Breast epithelium (tissue), 4 donors: ENCODE results near the gene NTN4. TPM values are rescaled to one million over a fixed set of nuclear protein-coding genes. Genes with fewer than 3 reads are reported as not detected.

Experiments used
- DNase-seq, 2 donors: peaks; one replicate each; pipeline ENCODE4 v3.0.0-alpha.2; 2019; ENCODE audit warnings: low spot score in 2 of 2
- H3K27ac ChIP-seq, 2 donors: fragments of 200-600 bp; sonication (generic) in 1 of 2; one replicate each; pipeline ENCODE4 v1.5.1; 2016 to 2019; ENCODE audit warnings: mild to moderate bottlenecking in 1 of 2
- H3K27me3 ChIP-seq, 2 donors: fragments of 200-600 bp; sonication (generic) in 1 of 2; one replicate each; pipeline versions ENCODE4 v1.5.1 to v1.6.0; 2017 to 2019; ENCODE audit warnings: control low read depth in 1 of 2, mild to moderate bottlenecking in 1 of 2
- H3K36me3 ChIP-seq: fragments of 200-600 bp; one replicate; pipeline ENCODE4 v1.5.1; 2019
- H3K4me1 ChIP-seq, 2 donors: fragments of 200-600 bp; sonication (generic); one replicate each; pipeline ENCODE4 v1.5.1; 2016 to 2019; ENCODE audit warnings: control low read depth in 1 of 2
- H3K4me3 ChIP-seq, 3 donors: fragments of 200-600 bp; sonication (generic); 1 replicate in 2 of 3; 2 replicates in 1 of 3; pipeline ENCODE4 v1.5.1; 2016 to 2019; ENCODE audit warnings: mild to moderate bottlenecking in 3 of 3, moderate library complexity in 2 of 3
- H3K9me3 ChIP-seq, 2 donors: fragments of 200-600 bp; sonication (generic) in 1 of 2; one replicate each; pipeline ENCODE4 v1.5.1; 2016 to 2019; ENCODE audit warnings: control low read depth in 1 of 2
- POLR2A ChIP-seq: fragments of 450-650 bp; IDR thresholded peaks from one replicate; pipeline ENCODE4 v1.6.1; 2016; ENCODE audit warnings: antibody characterized with exemption, mild to moderate bottlenecking, moderate library complexity
- POLR2AphosphoS5 ChIP-seq, 3 donors: sonication (generic); formaldehyde crosslinking; IDR thresholded peaks; one replicate each; pipeline ENCODE4 v1.6.1; 2017; ENCODE audit warnings: antibody characterized with exemption in 3 of 3
- intact Hi-C: fragments of 100-400 bp; cut with DNase I; formaldehyde crosslinking; loops from one replicate; pipeline ENCODE4 v1.15.1; 2023; ENCODE audit warnings: low total_unique reads
- total RNA-seq, 3 donors: library from RNA; depleted of rRNA; stranded (reverse); fragments of >200 nt; gene quantifications; one replicate each; pipeline ENCODE4 v1.1.0, GENCODE V29; 2016
- TF ChIP-seq, protein P1 (sequence below), 3 donors: fragments of 450-650 bp; IDR thresholded peaks; one replicate each; pipeline ENCODE4 v1.5.1; 2016 to 2017; ENCODE audit warnings: antibody characterized with exemption in 3 of 3, mild to moderate bottlenecking in 3 of 3, moderate library complexity in 3 of 3

NTN4 gene
- total RNA-seq, 3 donors from 2014 or later = 27.4 to 188 (median 110) TPM

DNA sequence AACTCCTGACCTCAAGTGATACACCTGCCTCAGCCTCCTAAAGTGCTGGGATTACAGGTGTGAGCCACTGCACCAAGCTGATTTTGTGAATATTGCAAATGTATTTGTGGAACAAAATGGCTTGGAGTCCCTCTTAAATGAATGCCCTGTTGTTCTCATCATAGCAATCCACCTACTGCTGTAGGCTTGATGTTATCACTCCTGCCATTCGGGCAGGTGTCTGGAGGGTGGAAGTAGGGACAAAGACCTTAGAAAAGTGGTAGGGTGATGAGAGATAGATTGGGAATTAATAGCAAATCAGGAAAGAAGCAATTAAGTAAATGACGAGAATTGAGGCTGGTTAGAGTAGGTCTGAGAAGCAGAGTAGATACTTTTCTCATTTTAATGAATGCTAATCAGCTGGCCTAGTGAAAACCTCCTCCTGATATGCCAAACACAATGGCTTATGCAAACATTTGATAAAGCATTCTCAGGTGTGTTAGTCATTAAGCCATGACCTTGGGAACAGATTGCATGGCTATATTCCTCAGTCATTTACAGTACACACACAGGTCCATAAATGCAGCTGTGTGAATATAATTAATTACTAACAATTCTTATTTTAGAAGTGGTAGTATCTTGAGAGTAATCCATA is 178.8 kb downstream of the NTN4 start:
- Histone ChIP-seq H3K27ac (no peak overlapping the region), H3K4me3 (no peak overlapping the region), H3K27me3 (no peaks in the 10 kb centered on the region), H3K9me3 (no peaks in the 10 kb centered on the region), H3K4me1 (no peaks in the 10 kb centered on the region), H3K36me3 (no peaks in the 10 kb centered on the region)
- no peak for DNase-seq
- TF ChIP-seq POLR2A = no peak
- intact Hi-C loops = no loop called here

DNA sequence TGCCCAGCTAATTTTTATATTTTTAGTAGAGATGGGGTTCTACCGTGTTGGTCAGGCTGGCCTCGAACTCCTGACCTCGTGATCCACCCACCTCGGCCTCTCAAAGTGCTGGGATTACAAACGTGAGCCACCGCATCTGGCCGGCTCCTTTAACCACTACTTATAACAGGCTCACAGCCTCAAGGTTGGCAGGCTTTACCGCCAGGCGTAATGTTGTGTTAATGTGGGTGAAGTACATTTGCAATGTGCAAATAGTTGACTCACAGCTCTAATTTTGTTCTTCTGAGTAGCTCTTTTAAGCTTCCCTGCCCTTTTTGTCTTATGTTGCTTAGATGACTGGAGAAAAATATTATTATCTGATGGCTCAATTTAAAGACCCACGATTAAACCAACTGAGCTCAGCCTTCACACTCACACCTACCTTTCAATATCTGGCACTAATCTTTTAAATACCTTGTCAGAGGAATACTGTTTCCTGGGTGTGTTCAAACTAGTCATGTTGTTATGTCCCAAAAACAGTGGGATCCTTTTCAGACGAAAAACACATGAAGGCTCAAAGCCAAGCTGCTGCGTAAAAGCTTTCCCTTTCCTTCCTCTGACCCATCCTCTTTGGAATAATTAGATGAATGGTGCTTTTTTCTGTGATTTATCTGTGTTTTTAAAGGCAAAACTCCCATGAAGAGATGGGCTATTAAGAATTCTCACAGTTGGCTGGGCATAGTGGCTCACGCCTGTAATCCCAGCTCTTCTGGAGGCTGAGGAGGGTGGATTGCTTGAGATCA is 182.1 kb downstream of the NTN4 start:
- Histone ChIP-seq H3K27ac (peak overlapping the region; percentile 52 to 68), H3K27me3 (no peaks in the 10 kb centered on the region), H3K9me3 (no peaks in the 10 kb centered on the region), H3K4me3 (no peak overlapping the region), H3K36me3 (no peaks in the 10 kb centered on the region), H3K4me1 (no peaks in the 10 kb centered on the region)
- TF ChIP-seq POLR2AphosphoS5 (IDR thresholded peaks at IDR 0.05) (no peak), POLR2A (no peak)
- TF ChIP-seq, protein P1, sequence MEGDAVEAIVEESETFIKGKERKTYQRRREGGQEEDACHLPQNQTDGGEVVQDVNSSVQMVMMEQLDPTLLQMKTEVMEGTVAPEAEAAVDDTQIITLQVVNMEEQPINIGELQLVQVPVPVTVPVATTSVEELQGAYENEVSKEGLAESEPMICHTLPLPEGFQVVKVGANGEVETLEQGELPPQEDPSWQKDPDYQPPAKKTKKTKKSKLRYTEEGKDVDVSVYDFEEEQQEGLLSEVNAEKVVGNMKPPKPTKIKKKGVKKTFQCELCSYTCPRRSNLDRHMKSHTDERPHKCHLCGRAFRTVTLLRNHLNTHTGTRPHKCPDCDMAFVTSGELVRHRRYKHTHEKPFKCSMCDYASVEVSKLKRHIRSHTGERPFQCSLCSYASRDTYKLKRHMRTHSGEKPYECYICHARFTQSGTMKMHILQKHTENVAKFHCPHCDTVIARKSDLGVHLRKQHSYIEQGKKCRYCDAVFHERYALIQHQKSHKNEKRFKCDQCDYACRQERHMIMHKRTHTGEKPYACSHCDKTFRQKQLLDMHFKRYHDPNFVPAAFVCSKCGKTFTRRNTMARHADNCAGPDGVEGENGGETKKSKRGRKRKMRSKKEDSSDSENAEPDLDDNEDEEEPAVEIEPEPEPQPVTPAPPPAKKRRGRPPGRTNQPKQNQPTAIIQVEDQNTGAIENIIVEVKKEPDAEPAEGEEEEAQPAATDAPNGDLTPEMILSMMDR (IDR thresholded peaks at IDR 0.05) = no peak
- intact Hi-C loops = no loop called here
- peak in 1 of 2 donors; percentile 67 for DNase-seq

Other genes with a start within 250 kb of the NTN4 start
- gene USP44, start 239.3 kb downstream of the NTN4 start, total RNA-seq = 1 to 10 TPM; 3.7 to 8.2 (median 3.9) TPM
- 10 to 100 TPM in 1 of 3 donors, 1 to 10 TPM in 2; 5.4 to 11.8 (median 10.0) TPM for gene SNRPF, start 68.2 kb upstream of the NTN4 start, total RNA-seq
- gene CCDC38, start 151.8 kb upstream of the NTN4 start, total RNA-seq = under 1 TPM in 1 of 3 donors, not detected in 2; 0.73 TPM
- 1 to 10 TPM in 2 of 3 donors, under 1 TPM in 1; 0.98 to 2.8 (median 1.3) TPM for gene AMDHD1, start 152.6 kb upstream of the NTN4 start, total RNA-seq
- 1 to 10 TPM in 1 of 3 donors, under 1 TPM in 2; 0.59 to 4.3 (median 0.98) TPM for gene HAL, start 205.6 kb upstream of the NTN4 start, total RNA-seq
- gene LTA4H, start 244.8 kb upstream of the NTN4 start, total RNA-seq = 10 to 100 TPM; 66.5 to 94.5 (median 67.4) TPM